Activated CD4-positive, CD25-positive, alpha-beta regulatory T cell treated with anti-CD3 and anti-CD28 coated beads, Interleukin-2, amount 50 U/mL, for 72 hours (primary cell): ENCODE measurements around the gene SPECC1L.

Source experiments
- DNase-seq: peaks from one replicate; pipeline ENCODE4 v3.0.0; 2021

Gene SPECC1L

GRCh38 chr22:24404561-24405275, 134.1 kb downstream of the SPECC1L start:
- no peak for DNase-seq

GRCh38 chr22:24405631-24406321, 135.1 kb downstream of the SPECC1L start:
- DNase-seq: no peak

GRCh38 chr22:24406322-24407277, 136.0 kb downstream of the SPECC1L start:
- no peak for DNase-seq

GRCh38 chr22:24407278-24407665, 136.6 kb downstream of the SPECC1L start:
- DNase-seq: no peak

GRCh38 chr22:24407884-24408283, 137.3 kb downstream of the SPECC1L start:
- DNase-seq: no peak

GRCh38 chr22:24408630-24409029, 138.0 kb downstream of the SPECC1L start:
- DNase-seq: no peak

GRCh38 chr22:24409707-24410106, 139.1 kb downstream of the SPECC1L start:
- DNase-seq: no peak

GRCh38 chr22:24410110-24410856, 139.7 kb downstream of the SPECC1L start:
- DNase-seq: no peak

DNA sequence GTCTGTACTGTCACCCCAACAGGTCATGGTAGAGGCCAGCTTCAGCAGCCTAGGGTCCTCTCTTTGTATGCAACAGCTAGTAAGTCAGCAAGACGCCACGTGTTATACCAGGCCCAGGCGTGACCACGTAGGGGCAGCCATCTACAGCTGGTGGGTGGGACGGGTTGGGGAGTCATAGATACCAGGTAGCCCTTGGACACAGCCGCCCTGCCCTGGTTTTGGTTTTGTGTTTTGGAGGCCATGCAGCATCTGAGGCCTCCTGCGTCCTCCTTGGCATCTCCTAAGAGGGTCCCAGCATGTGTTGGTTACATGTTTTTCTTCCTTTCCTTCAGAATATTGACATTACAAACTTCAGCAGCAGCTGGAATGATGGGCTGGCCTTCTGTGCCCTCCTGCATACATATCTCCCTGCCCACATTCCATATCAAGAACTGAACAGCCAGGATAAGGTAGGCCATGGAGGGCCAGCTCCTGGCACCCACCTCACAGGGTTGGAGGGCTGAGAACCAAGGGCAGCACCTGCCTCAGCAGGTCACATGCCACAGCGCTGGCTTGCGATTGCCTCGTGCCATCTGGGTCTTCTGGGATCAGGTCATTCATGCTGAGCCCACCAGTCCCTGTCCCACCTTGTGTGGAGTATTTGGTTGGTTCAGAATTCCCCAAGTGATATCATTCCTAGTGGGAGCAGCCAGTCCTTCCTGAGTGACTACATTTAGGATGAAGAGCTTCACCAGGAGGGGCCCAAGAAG, 140.8 kb downstream of the SPECC1L start:
- DNase-seq: no peak

- no peak for DNase-seq
Measured at GRCh38 chr22:24412274-24412673, 141.6 kb downstream of the SPECC1L start.

- DNase-seq: no peak
Measured at GRCh38 chr22:24413271-24413670, 142.6 kb downstream of the SPECC1L start.

DNA sequence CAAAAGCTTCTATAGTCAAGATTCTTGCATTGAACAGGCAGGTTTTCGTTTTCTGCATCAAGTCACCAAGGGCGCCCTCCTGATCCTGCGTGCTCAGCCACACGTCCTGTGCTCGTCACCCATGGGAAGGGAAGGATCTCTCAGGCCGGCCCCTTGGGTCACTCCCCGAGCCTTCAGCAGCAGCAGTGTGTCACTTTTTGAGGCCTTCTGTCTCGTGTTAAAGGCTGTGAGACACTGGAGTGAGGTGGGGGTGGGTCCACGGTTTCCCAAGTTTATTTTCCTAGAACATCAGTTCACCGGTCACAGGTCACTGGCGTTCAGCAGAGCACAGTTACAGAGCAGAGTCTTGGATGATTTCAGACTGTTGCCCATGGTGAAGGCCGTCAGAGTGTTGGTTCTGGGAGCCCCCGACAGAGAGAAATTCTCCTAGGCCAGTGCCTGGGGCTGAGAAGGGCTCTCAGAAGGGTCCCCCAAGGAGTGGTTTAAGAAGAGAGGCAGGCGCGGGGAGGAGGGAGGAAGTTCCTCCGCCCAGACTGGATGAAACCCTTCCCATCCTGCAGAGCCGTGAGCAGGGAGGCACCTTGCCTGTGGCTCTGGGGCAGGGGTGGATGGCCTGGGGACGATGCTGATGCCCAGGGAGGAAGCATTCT, 143.2 kb downstream of the SPECC1L start:
- no peak for DNase-seq

- DNase-seq: no peak
Measured at GRCh38 chr22:24414523-24414922, 143.9 kb downstream of the SPECC1L start.

- DNase-seq: no peak
Measured at GRCh38 chr22:24414984-24415945, 144.6 kb downstream of the SPECC1L start.

- DNase-seq: no peak
Measured at GRCh38 chr22:24416095-24416494, 145.5 kb downstream of the SPECC1L start.

DNA sequence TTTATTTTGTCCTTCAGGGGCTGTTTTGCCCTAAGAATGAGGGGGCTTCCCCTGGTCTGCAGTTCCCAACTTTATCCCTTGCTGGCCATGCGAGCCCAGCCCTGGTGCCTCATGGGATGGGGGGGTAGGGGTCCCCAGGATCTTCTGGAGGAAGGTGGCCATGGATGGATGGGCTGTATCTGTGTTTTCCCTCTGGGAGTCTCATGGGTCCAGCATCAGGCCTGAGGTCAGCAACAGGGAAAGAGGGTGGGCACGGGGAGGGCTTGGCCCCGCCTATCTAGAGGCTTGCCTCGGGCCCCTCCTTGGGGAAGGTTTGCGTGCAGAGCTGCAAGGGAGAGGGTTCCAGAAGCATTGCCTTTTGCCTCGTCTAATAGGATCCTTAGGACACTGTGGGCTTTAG, 146.0 kb downstream of the SPECC1L start:
- no peak for DNase-seq

DNA sequence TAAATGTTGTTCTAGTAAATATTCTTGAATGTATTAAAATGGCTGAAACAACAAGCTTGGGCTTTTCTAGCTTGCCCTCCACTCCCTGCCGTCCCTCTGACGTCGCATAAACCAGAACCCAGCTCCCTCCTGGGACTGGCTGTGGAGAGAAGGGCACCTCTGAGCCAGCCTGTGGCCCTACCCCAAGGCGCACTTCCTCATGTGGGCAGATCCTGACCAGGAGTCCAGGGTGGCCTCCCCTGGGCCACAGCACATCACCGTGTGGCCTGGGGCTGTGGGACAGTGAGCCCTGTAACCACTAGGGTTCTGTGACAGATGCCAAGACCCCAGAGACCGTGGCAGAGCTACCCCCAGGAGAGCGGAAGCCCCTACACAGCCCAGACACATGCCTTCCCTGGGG, 146.6 kb downstream of the SPECC1L start:
- DNase-seq: no peak

- DNase-seq: no peak
Measured at GRCh38 chr22:24417901-24418641, 147.4 kb downstream of the SPECC1L start.

GRCh38 chr22:24418786-24419474, 148.3 kb downstream of the SPECC1L start:
- DNase-seq: no peak
